HG03064 (cell line): ENCODE measurements around the gene FBXO38.
A peak's percentile ranks its signal among the peaks of the same experiment; 100 is the strongest.

Experiments used
- ATAC-seq: cut with Tn5 transposase; IDR thresholded peaks from one replicate; pipeline ENCODE4 v1.9.1; 2021; ENCODE audit warnings: low read depth; ENCODE audit not compliant: unreplicated experiment

Gene FBXO38, protein sequence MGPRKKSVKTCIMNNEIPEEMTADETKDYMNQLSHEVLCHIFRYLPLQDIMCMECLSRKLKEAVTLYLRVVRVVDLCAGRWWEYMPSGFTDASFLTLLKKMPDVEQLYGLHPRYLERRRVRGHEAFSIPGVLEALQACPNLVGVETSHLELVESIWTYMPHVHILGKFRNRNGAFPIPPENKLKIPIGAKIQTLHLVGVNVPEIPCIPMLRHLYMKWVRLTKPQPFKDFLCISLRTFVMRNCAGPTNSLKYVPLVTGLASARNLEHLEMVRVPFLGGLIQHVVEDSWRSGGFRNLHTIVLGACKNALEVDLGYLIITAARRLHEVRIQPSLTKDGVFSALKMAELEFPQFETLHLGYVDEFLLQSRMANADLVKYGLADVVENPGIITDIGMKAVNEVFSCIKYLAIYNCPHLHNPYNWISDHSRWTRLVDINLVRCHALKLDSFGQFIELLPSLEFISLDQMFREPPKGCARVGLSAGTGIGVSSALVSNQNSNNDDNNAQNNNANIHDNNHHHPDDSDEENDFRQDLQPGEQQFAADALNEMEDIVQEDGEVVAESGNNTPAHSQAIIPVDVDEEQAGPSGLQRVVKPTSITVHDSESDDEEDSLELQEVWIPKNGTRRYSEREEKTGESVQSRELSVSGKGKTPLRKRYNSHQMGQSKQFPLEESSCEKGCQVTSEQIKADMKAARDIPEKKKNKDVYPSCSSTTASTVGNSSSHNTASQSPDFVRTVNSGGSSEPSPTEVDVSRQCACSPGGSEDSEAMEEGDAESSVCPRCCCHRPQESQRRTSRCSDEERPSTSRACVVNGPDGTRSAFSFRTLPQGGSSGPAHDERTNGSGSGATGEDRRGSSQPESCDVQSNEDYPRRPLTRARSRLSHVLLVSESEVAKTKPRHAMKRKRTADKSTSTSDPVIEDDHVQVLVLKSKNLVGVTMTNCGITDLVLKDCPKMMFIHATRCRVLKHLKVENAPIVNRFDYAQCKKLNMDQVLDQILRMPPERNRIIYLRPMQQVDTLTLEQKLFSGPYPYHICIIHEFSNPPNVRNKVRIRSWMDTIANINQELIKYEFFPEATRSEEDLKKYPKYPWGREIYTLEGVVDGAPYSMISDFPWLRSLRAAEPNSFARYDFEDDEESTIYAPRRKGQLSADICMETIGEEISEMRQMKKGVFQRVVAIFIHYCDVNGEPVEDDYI

DNA sequence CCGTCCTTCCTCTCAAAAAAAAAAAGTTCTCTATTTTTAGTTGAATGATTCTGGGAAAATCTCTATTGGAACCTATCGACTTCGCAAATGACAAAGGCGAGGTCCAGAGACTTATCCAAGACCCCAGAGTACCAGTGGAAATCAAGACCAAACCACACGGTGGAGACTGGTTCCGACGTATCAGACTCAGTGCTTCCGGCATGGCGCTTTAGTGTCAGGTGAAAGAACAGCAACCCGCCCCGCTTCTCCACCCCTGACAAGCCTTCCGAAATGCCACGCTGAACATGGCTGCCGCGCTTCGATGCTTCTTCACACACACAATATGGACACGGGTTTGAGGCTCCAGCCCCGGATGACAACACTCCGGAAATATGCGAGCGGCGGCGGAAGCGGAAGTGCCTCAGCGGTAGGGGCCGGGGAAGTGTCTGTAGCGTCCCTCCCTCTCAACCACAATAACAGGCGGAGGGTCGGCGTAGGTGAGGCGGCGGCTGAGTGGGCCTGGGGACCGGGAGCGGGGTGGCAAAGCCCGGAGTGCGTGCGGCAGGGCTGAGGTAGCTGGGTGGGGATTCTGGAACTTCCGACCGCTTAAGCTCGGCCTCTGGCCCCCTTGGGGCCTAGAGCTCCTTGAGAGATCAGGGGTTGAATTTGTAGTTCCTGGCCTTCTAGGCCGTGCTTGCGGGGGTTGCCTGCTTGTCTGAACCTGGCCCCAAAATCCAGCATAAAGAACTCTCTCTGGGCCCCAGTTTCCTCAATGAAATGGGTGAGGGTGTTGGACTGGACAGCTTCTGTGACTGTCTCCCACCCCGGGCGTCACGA is at the start of gene FBXO38:
Gene FBXO38 (plus strand): TSS at position 395 of the 816 bp plus-strand sequence. CDS start 10,819 bp downstream, outside the sequence.
- peak; percentile 99 for ATAC-seq

- ATAC-seq: no peak
Measured at GRCh38 chr5:148335259-148335658, 48.5 kb upstream of the FBXO38 start, which contains the start of gene SPINK9. SPINK9 (plus strand) TSS chr5:148335559; CDS start chr5:148335614, 55 bp downstream.

DNA sequence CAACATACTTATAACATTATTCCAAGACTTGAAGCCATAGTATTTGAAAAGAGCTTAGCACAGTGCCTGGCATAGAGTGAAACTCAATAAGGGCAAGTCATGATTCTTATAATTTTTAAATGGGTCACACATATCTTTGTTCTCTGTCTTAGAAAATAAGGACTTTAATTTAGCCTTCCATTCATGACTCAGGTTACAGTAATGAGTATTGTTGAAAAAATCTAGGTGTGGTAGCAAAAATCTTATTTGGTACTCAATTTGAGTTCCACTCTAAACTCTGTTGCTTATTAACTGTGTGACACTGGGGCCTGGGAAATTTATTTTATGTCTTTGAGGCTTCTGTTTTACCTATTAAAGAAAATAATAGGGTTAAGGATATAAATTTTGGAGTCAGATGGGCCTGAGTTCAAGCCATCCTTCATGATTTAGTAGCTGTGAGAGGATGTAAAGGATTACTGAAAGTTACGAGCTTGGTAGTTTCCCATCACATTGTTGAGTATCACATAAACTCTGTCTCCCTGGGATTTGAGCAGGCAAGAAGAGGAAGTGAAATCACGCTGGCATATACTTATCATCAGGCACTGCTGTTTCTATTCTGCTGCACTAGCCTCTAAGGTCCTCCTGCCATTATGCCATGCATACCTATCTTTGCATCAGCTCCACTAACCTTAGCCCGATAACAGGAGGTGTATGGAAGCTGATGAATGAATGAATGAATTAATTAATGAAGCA is 46.9 kb upstream of the FBXO38 start:
- ATAC-seq: no peak

DNA sequence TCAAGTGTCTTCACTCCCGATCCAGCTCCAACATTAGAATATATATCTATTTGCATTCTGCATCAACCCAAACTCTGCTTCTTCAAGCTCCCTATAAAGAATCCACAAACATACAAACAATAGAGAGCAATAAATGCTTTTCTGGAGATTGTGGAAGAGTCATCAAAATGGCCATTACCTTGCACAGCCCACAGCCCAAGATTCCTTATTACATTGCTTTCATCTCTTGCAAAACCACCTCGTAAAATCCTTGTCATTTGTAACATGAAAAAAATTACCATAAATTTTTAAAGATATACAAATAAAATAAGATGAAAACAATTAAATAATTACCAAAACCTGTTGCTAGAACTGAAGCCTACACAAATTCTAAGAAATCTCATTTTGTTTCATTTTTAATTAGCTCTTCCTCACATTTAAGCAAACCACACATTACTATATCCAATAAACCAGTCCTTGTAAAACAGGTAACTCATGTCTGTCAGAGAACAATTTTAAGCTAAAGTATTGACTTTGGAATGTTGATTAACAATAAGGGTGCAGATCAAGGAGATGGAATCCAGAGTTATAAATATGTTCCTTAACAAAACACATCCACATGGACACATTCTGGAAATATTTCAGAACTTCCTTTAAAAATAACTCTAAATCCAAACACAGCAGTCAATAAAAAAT is 41.2 kb upstream of the FBXO38 start:
- no peak for ATAC-seq

DNA sequence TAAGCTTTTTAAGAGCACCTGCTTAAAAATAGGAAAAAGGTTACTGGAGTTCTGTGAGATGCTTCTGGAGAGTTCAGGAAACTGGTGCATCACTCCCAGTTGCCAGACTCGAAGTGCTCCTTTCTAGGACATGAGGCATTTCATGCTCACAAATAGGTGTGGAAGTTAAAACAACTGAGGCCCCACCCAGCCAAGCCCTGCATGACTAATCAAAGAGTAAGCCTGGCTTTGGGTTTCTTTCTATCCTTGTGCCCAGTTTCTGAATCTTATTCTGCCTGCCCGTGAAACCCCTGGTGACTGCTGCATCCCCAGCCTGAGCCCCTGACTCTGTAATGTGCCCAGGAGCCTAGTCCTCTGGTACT is 40.7 kb upstream of the FBXO38 start:
- ATAC-seq: no peak

- ATAC-seq: no peak
Measured at GRCh38 chr5:148343603-148344487, 39.9 kb upstream of the FBXO38 start.

- ATAC-seq: no peak
Measured at GRCh38 chr5:148347706-148348105, 36.1 kb upstream of the FBXO38 start.

GRCh38 chr5:148352696-148353095 is 31.1 kb upstream of the FBXO38 start:
- no peak for ATAC-seq

GRCh38 chr5:148353634-148354033 is 30.1 kb upstream of the FBXO38 start:
- ATAC-seq: no peak

DNA sequence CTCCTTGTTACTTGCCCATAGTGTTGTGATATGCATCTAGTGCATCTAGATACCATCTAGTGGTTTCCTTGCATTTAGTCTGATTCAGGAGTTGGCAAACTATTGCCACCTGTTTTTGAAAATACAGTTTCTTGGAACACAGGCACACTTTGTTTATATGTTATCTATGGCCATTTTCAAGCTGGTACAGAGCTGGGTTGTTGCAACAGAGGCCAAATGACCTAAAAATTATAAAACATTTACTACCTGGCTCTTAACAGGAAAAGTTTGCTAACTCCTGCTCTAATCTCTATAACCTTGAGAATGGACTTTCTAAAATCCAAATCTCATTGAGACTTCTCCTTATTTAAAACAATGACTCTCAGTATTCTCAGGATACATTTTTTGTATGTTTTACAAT is 19.4 kb upstream of the FBXO38 start:
- ATAC-seq: no peak

GRCh38 chr5:148368299-148368698 is 15.5 kb upstream of the FBXO38 start:
- no peak for ATAC-seq

DNA sequence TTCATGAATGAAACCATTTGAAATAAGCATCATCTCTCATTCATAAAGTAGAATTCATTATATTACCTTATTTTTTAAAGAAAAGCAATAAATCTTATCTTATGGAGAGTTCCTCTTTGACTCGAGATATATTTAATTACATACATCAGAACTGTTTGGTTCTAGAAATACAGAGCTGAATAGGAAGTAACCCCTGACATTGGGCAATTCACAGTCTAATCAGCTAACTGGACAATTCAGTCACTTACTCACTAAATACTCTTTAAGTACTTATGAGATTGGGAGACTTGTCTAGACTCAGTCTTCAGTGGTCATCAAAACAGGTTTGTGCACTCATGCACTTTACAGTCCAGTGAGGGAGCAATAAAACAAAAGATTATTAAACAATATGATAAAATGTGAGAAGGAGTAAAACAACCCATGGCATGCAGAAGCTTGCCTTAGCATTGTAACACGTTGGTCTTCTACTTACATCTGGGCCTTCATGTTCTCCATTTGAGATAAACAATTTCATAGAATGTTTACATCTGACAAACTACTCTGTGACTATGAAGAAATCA is 11.5 kb upstream of the FBXO38 start:
- ATAC-seq: no peak

DNA sequence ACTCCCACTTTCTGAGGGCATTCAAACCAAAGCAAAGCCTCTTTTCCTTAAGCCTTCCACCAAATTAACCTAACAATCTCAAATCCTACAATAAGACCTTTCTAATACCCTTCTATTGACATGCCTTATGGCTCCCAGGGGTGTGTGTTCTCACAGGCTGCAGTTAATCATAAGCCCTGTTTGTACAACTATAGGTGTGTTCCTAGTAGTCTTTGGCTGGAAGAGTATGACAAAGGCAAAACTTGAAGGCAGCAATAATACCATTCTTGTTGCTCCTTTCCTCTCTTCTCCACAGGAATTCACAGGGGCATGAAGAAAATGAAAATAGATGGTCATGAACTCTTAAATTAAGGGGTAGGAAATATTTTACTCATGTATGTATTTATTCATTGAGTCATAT is 10.9 kb upstream of the FBXO38 start:
- no peak for ATAC-seq

DNA sequence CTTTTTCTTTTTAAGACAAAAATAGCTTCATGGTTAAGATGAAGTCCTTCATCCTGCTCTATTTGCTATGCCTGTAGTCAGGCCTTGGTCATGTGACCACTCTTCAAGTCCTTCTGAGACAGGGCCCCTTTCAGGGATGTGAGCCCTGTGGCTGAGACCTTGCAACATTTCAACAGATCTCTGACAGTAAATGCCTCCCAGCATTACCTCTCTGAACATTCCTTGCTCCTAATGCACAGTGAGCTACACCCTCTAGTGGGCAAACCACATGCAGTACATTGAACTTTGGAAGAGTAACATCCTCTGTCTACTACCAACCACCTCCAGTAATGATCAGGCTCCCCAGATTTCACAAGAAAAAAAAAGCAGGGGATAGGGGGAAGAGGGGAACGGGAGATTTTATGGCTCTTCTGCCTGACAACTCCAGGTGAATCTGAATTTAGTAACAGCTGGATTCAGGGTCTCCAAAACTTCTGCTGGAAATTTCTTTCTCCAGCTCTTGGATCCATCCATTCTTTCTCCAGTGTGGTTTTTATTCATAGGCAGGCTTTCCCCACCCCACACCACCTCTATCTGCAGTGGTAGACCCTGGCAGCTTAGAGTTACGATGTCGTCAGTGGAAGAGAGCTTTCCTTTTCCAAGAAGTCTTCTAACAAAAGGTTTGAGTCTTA is 8.9 kb upstream of the FBXO38 start:
- ATAC-seq: no peak

GRCh38 chr5:148376198-148376597 is 7.6 kb upstream of the FBXO38 start:
- ATAC-seq: no peak

- no peak for ATAC-seq
Measured at GRCh38 chr5:148378670-148379069, 5.1 kb upstream of the FBXO38 start.

DNA sequence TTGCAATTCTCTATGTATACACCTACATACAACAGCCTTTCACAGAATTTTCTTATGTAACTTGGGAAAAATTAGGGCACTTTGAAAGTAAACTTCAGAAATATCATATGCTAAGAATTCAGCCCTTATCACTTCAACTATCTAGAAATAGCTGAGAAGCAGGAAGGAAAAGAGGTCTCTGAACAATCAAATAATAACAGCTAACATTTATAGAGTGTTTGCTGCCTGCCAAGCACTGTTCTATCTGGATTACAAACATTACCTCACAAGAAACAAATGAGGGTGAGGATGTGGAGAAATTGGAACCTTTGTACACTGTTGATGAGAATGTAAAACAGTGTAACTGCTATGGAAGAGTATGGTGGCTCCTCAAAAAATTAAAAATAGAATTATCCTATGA is 4.4 kb upstream of the FBXO38 start:
- no peak for ATAC-seq
